ENCODE results near the gene KRTAP7-1. TPM values are rescaled to one million over a fixed set of nuclear protein-coding genes. Genes with fewer than 3 reads are reported as not detected.

The KRTAP7-1 gene
- total RNA-seq, 4 donors from 2014 or later: not detected

GRCh38 chr21:30793581-30794314, 35.8 kb downstream of the KRTAP7-1 start:
- WGBS, 2 donors (ENCODE audit: low coverage in 1 of 2): 36 to 50% methylated on average over 2 of the region's 2 CpGs
- TF ChIP-seq EP300 (IDR thresholded peaks at IDR 0.05): no peak
- TF ChIP-seq POLR2A (IDR thresholded peaks at IDR 0.05): no peak
- TF ChIP-seq POLR2AphosphoS5 (IDR thresholded peaks at IDR 0.05): no peak
- TF ChIP-seq CTCF (IDR thresholded peaks at IDR 0.05): no peak
- Histone ChIP-seq H3K27ac (no peak overlapping the region), H3K36me3 (no peaks in the 10 kb centered on the region), H3K9me3 (no peaks in the 10 kb centered on the region), H3K4me1 (no peaks in the 10 kb centered on the region), H3K4me3 (no peak overlapping the region), H3K27me3 (no peaks in the 10 kb centered on the region)
- no peak for ATAC-seq

DNA sequence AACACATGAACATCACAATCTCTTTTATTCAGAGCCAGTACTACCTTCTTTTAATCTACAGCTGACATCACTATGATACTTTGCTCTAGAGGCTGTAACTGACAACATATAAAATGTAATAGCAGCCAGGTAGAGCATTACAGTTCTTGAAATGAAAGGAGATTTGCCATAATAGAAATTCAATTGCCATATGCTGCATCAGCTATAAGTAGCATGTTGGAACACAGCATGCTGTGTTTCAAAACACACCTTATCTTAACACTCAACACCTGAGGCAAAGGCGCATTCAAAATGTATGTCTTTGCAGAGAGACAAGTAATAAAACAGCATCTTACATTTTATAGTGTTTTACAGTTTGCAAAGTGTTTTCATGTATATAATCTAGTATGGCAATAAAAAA, 50.3 kb downstream of the KRTAP7-1 start:
- Histone ChIP-seq H3K9me3 (no peaks in the 10 kb centered on the region), H3K4me3 (no peak overlapping the region), H3K27ac (no peak overlapping the region), H3K27me3 (no peaks in the 10 kb centered on the region), H3K36me3 (no peaks in the 10 kb centered on the region), H3K4me1 (no peaks in the 10 kb centered on the region)
- TF ChIP-seq EP300 (IDR thresholded peaks at IDR 0.05) (no peak), POLR2A (IDR thresholded peaks at IDR 0.05) (no peak), POLR2AphosphoS5 (IDR thresholded peaks at IDR 0.05) (no peak), CTCF (IDR thresholded peaks at IDR 0.05) (no peak)
- no peak for ATAC-seq
- WGBS, 2 donors (ENCODE audit: low coverage in 1 of 2): 88 to 94% methylated on average over 1 of the region's 1 CpG

Small RNAs within 50 kb of the gene (small RNA-seq; reads per million reads assigned to genes)
- gene KRTAP8-2P: 0 reads per million in 4 donors
- gene KRTAP8-3P: 0 reads per million in 4 donors

Other genes with a start within 250 kb of the KRTAP7-1 start
- gene KRTAP22-2, start 239.4 kb downstream of the KRTAP7-1 start, total RNA-seq: not detected
- gene KRTAP6-3, start 237.3 kb downstream of the KRTAP7-1 start, total RNA-seq: not detected
- not detected for gene KRTAP6-2, start 230.9 kb downstream of the KRTAP7-1 start, total RNA-seq
- gene KRTAP22-1, start 228.7 kb downstream of the KRTAP7-1 start, total RNA-seq: not detected
- gene KRTAP6-1, start 215.8 kb downstream of the KRTAP7-1 start, total RNA-seq: not detected
- not detected for gene KRTAP20-1, start 213.3 kb downstream of the KRTAP7-1 start, total RNA-seq
- not detected for gene KRTAP20-4, start 209.1 kb downstream of the KRTAP7-1 start, total RNA-seq
- gene KRTAP20-2, start 194.6 kb downstream of the KRTAP7-1 start, total RNA-seq: not detected
- not detected for gene KRTAP20-3, start 186.9 kb downstream of the KRTAP7-1 start, total RNA-seq
- gene KRTAP21-3, start 111.0 kb downstream of the KRTAP7-1 start, total RNA-seq: not detected
- gene KRTAP21-2, start 82.5 kb downstream of the KRTAP7-1 start, total RNA-seq: not detected
- not detected for gene KRTAP21-1, start 74.3 kb downstream of the KRTAP7-1 start, total RNA-seq
- gene KRTAP8-1, start 16.5 kb downstream of the KRTAP7-1 start, total RNA-seq: not detected
- gene KRTAP11-1, start 51.8 kb upstream of the KRTAP7-1 start, total RNA-seq: not detected
- not detected for gene KRTAP19-8, start 208.7 kb upstream of the KRTAP7-1 start, total RNA-seq

Measured in gastroesophageal sphincter (tissue), 4 donors.